Brain microvascular endothelial cell (primary cell): Measurements from ENCODE around the gene KLHL3.

Experiments used
- DNase-seq: peaks from one replicate; pipeline ENCODE4 v3.0.0-alpha.2; 2020
- H3K27ac ChIP-seq: fragments of 250-450 bp; sonication (Bioruptor Pico); 2 replicates; pipeline ENCODE4 v1.5.1; 2020; ENCODE audit warnings: mild to moderate bottlenecking, moderate library complexity
- H3K27me3 ChIP-seq: fragments of 250-450 bp; sonication (Bioruptor Pico); replicated peaks from 2 replicates; pipeline ENCODE4 v1.5.1; 2020; ENCODE audit warnings: mild to moderate bottlenecking
- H3K36me3 ChIP-seq: fragments of 250-450 bp; sonication (Bioruptor Pico); replicated peaks from 2 replicates; pipeline ENCODE4 v1.5.1; 2020; ENCODE audit warnings: mild to moderate bottlenecking
- H3K4me3 ChIP-seq: 2 replicates; pipeline ENCODE4 v1.5.1; 2011; ENCODE audit warnings: low read depth, mild to moderate bottlenecking, control low read depth, low read length, moderate library complexity
- in situ Hi-C: cut with HindIII; loops from 2 replicates; pipeline ENCODE4 v1.10.0; 2017; ENCODE audit warnings: low sequenced_read_pairs, low pct_ligation_motif_present
- TF ChIP-seq, protein P1 (sequence below): IDR thresholded peaks from 2 replicates; pipeline ENCODE4 v1.5.1; 2011; ENCODE audit warnings: low read depth, mild to moderate bottlenecking, moderate library complexity, low read length, control low read depth, inconsistent platforms; ENCODE audit errors: missing control alignments

Gene KLHL3

DNA sequence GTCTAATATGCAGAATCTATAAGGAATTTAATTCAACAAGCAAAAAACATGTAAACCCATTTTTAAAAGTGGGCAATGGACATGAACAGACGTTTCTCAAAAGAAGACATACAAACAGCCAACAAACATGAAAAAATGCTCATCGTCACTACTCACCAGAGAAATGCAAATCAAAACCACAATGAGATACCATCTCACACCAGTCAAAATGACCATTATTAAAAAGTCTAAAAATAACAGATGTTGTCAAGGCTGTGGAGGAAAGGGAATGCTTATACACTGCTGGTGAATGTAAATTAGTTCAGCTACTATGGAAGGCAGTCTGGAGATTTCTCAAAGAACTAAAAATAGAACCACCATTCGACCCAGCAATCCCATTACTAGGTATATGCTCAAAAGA, 3.1 kb upstream of the KLHL3 start:
- no peak for DNase-seq
- Histone ChIP-seq H3K27ac (no peak overlapping the region), H3K27me3 (no peaks in the 10 kb centered on the region), H3K4me3 (no peak overlapping the region), H3K36me3 (no peaks in the 10 kb centered on the region)
- in situ Hi-C loops, result no loop called here
- TF ChIP-seq, protein P1, sequence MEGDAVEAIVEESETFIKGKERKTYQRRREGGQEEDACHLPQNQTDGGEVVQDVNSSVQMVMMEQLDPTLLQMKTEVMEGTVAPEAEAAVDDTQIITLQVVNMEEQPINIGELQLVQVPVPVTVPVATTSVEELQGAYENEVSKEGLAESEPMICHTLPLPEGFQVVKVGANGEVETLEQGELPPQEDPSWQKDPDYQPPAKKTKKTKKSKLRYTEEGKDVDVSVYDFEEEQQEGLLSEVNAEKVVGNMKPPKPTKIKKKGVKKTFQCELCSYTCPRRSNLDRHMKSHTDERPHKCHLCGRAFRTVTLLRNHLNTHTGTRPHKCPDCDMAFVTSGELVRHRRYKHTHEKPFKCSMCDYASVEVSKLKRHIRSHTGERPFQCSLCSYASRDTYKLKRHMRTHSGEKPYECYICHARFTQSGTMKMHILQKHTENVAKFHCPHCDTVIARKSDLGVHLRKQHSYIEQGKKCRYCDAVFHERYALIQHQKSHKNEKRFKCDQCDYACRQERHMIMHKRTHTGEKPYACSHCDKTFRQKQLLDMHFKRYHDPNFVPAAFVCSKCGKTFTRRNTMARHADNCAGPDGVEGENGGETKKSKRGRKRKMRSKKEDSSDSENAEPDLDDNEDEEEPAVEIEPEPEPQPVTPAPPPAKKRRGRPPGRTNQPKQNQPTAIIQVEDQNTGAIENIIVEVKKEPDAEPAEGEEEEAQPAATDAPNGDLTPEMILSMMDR, result no peak

DNA sequence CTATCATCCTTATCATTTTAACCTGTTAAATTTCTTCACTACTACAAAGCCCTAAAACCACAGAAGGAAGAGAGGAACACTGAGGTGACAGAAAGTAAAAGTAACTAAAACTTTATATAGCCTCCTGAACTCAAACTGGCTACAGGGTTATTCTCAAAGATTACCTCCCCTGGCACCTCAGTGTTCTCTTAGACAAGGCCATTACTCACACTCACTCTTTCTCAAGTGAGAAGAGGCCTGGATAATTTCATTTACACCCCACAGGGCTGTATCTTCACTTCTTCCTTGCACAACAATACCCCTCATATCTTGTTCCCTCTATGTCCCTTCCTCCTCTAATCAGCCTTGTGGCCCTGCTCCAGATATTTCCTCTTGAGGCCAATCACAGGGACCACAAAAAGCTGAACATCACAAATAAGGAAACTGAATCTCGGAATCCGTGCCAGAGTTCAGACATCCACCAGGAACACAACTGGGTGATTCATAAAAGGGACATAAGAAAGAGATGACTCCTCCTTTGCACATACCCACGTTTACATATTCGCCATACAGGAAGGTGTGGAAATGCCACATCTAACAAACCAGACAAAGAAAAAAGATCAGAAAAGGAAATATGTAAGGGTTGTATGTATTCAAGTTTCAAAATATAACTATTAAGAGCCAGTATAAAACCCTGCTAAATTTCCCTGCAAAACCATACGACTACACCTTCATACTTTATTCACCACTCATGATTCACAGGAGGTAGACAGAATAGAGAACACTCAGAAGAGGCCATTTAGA, 1.7 kb upstream of the KLHL3 start:
- H3K27me3 ChIP-seq, result no peaks in the 10 kb centered on the region
- H3K27ac ChIP-seq, result peak overlapping the region; percentile 32
- no peak overlapping the region for H3K4me3 ChIP-seq
- in situ Hi-C loops, result no loop called here
- no peaks in the 10 kb centered on the region for H3K36me3 ChIP-seq
- TF ChIP-seq, protein P1, result no peak
- peak; percentile 52 for DNase-seq

DNA sequence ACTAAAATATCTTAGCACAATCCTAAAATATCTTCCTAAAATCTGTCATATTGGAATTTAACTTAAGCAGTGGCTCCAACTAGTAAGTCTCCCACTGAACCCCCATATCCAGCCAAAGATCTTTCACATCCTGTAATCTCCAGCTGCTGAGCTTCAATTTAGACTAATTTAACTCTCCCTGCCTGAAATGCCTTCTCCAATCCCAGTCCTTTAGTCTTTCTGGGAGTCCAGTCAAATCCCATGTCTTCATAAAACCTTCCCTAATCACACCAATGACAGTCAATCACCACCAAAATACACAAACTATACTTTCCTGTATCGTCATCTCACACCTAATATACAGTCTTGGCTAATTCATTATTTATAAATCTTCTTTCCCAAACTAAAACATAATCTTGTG, 607 bp upstream of the KLHL3 start:
- no peaks in the 10 kb centered on the region for H3K36me3 ChIP-seq
- H3K27me3 ChIP-seq, result no peaks in the 10 kb centered on the region
- DNase-seq, result no peak
- no peak overlapping the region for H3K4me3 ChIP-seq
- in situ Hi-C loops, result no loop called here
- TF ChIP-seq, protein P1, result no peak
- H3K27ac ChIP-seq, result no peak overlapping the region

DNA sequence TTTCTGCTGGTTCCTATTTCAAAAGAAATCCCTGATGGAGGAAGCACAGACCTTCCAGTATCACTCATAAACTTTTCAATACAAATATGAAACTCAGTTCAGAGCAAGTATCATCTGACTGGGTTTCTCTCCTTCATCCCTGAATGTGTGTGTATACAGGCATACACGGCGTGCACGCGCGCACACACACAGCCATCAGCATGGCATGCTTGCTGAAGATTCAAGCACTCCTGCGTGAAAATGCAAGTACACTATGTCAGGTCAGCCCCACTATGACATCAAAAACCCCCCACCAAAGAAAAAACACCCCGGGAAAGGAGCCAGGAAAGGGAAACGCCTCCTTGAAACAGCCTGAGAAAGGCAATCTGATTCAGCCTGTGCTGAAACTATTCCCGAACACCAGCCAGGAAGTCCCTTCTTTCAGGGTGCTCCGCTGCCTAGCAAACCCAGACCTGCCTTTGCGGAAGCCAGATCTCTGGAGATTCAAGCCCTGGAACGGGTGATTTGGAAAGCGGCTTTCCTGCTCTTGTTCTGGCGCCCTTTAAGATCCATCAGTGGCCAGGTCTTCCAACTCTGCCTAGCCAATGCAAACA, 831 bp downstream of the KLHL3 start:
- H3K36me3 ChIP-seq, result no peaks in the 10 kb centered on the region
- H3K27me3 ChIP-seq, result no peaks in the 10 kb centered on the region
- in situ Hi-C loops, result no loop called here
- H3K27ac ChIP-seq, result peak overlapping the region; percentile 33
- DNase-seq, result peak; percentile 36
- H3K4me3 ChIP-seq, result peak overlapping the region; percentile 64
- TF ChIP-seq, protein P1, result no peak

DNA sequence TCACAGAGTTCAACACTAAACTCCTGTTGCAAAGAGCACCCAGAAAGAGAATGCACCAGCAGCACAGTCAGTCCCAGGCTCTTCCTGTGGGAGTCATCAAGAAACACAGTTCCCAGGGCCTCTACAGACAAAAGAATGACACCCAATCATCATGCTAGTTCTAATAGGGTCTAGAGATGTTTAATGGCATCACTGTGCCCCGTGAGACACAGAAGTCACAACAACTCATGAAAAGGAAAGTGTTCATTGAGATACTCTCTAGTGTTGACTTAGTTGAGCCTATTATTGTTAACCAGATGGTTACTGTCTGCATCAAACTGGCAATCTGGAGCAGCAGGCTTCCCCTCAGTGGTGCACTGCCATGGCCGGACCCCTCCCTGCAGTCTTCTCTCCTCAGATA, 1.6 kb downstream of the KLHL3 start:
- DNase-seq, result peak; percentile 59
- Histone ChIP-seq H3K4me3 (peak overlapping the region; percentile 64), H3K36me3 (no peaks in the 10 kb centered on the region), H3K27ac (peak overlapping the region; percentile 33), H3K27me3 (no peaks in the 10 kb centered on the region)
- TF ChIP-seq, protein P1, result no peak
- in situ Hi-C loops, result no loop called here

DNA sequence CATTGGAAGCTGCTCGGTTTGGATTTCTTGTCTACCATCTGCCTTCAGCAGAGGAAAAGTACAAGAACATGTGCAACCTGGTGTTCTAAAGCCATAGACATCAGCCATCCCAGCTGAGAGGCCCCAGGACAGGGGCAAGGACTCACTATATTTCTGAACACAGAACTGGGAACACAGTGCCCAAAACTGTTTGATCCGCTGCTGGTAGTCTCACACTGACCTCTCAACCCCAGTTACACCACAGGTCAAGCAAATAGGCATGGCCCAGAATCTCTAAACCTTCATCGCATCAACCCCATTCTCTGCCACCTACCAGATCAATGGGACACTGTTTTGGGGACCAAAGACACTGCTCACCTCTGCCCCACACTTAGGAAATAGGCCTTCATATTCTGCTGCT, 2.0 kb downstream of the KLHL3 start:
- Histone ChIP-seq H3K36me3 (no peaks in the 10 kb centered on the region), H3K27ac (no peak overlapping the region), H3K4me3 (no peak overlapping the region), H3K27me3 (no peaks in the 10 kb centered on the region)
- no peak for DNase-seq
- TF ChIP-seq, protein P1, result no peak
- in situ Hi-C loops, result no loop called here
